Skeletal muscle satellite cell (primary cell): ENCODE results near the gene RRP7A. TPM values are rescaled to one million over a fixed set of nuclear protein-coding genes. Genes with fewer than 3 reads are reported as not detected.

Experiments
- H3K27me3 ChIP-seq: 2 replicates; pipeline ENCODE4 v1.7.0; 2013; ENCODE audit warnings: low read length; ENCODE audit not compliant: control insufficient read depth, insufficient read depth
- H3K36me3 ChIP-seq: 2 replicates; pipeline ENCODE4 v1.7.0; 2013; ENCODE audit warnings: mild to moderate bottlenecking, control low read depth, low read length; ENCODE audit not compliant: insufficient read depth
- H3K4me1 ChIP-seq: 2 replicates; pipeline ENCODE4 v1.7.0; 2013; ENCODE audit warnings: low read length; ENCODE audit not compliant: control insufficient read depth, insufficient read depth
- H3K4me2 ChIP-seq: 2 replicates; pipeline ENCODE4 v1.7.0; 2013; ENCODE audit warnings: mild to moderate bottlenecking, low read length
- H3K4me3 ChIP-seq: 2 replicates; pipeline ENCODE4 v1.7.0; 2013; ENCODE audit warnings: low read length
- H3K9ac ChIP-seq: 2 replicates; pipeline ENCODE4 v1.7.0; 2013; ENCODE audit warnings: mild to moderate bottlenecking, low read depth, low read length, moderate library complexity
- H3K9me3 ChIP-seq: replicated peaks from 2 replicates; pipeline ENCODE4 v1.7.0; 2013; ENCODE audit warnings: mild to moderate bottlenecking, control low read depth, low read length
- small RNA-seq: library from RNA; depleted of rRNA; stranded (forward); fragments of <200 nt; gene quantifications from one replicate; pipeline ENCODE3, GENCODE V24; 2012

RRP7A gene

DNA sequence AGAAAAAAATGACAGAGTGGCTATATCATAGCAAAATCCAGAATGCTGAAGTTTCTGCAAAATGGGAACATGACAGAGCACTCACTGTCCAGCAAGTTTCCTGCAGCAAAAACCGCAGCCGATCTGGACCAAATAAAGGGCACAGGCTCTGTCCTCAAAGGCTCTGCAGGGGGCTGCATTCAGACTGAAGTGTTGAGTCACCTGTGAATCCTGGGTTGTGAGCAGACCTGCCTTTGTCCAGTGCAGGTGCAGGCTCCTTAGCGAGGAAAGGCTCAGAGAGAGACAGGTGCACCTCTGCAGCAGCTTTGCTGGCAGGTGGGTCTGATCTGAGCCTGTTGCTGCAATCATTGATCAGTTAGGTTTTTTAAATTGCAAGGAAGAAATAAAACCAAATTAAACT, 58.1 kb downstream of the RRP7A start:
- Histone ChIP-seq H3K4me3 (no peak overlapping the region), H3K9me3 (no peaks in the 10 kb centered on the region), H3K9ac (no peak overlapping the region), H3K27me3 (peaks cover 56% of the 10 kb centered on the region), H3K4me1 (no peaks in the 10 kb centered on the region), H3K4me2 (no peak overlapping the region), H3K36me3 (no peaks in the 10 kb centered on the region)

Small RNA genes lying within 50 kb of the gene (small RNA-seq; reads per million reads assigned to genes)
- 0.49 reads per million for gene RN7SKP80
- gene RNU6-513P = not detected
